Lung (tissue), 12 donors: Measurements from ENCODE around the gene SLC2A11. TPM values are rescaled to one million over a fixed set of nuclear protein-coding genes. Genes with fewer than 3 reads are reported as not detected.

ENCODE experiments used
- ATAC-seq: fragments of 200-7000 bp; cut with Tn5 transposase; one replicate; pipeline ENCODE4 v1.9.1; 2020; ENCODE audit warnings: moderate number of reproducible peaks; ENCODE audit not compliant: insufficient read depth, low FRiP score
- DNase-seq, 3 donors: peaks; one replicate each; pipeline ENCODE4 v3.0.0-alpha.2; 2013 to 2017
- H3K27ac ChIP-seq, 2 donors: one replicate each; pipeline ENCODE4 v1.5.1; 2013; ENCODE audit warnings: mild to moderate bottlenecking in 2 of 2, moderate library complexity in 2 of 2, control low read depth in 1 of 2, inconsistent platforms in 1 of 2, low read depth in 1 of 2, low read length in 1 of 2
- H3K27me3 ChIP-seq, 3 donors: one replicate each; pipeline ENCODE4 v1.5.1; 2013; ENCODE audit warnings: low read length in 2 of 3; ENCODE audit not compliant: control insufficient read depth in 3 of 3, insufficient read depth in 3 of 3
- H3K36me3 ChIP-seq, 4 donors: one replicate each; pipeline ENCODE4 v1.5.1; 2013; ENCODE audit warnings: low read length in 4 of 4, mild to moderate bottlenecking in 1 of 4, moderate library complexity in 1 of 4; ENCODE audit not compliant: control insufficient read depth in 4 of 4, insufficient read depth in 4 of 4
- H3K4me1 ChIP-seq, 5 donors: one replicate each; pipeline ENCODE4 v1.5.1; 2013; ENCODE audit warnings: low read length in 5 of 5, mild to moderate bottlenecking in 2 of 5, moderate library complexity in 1 of 5; ENCODE audit not compliant: control insufficient read depth in 5 of 5, insufficient read depth in 5 of 5
- H3K4me3 ChIP-seq: one replicate; pipeline ENCODE4 v1.5.1; 2013; ENCODE audit warnings: mild to moderate bottlenecking, control low read depth, moderate library complexity
- H3K9ac ChIP-seq, 2 donors: one replicate each; pipeline ENCODE4 v1.5.1; 2013; ENCODE audit warnings: low read length in 2 of 2, control low read depth in 1 of 2; ENCODE audit not compliant: insufficient read depth in 1 of 2
- H3K9me3 ChIP-seq, 4 donors: one replicate each; pipeline ENCODE4 v1.5.1; 2013; ENCODE audit warnings: low read length in 3 of 4, mild to moderate bottlenecking in 1 of 4, moderate library complexity in 1 of 4; ENCODE audit not compliant: control insufficient read depth in 4 of 4, insufficient read depth in 3 of 4
- CTCF ChIP-seq: IDR thresholded peaks from 2 replicates; pipeline ENCODE4 v1.5.1; 2012; ENCODE audit warnings: mild to moderate bottlenecking; ENCODE audit errors: control extremely low read depth, extremely low read depth
- WGBS, 2 donors: extraction: QIAGEN DNeasy Blood & Tissue Kit; methylation state at CpG; one replicate each; pipeline ENCODE4 v1.1.7; 2013; 5-methylcytosine and 5-hydroxymethylcytosine counted together
- polyA plus RNA-seq, 2 donors: library from polyadenylated mRNA; stranded (reverse); fragments of 200-250 nt; gene quantifications; one replicate each; pipeline ENCODE4 v1.2.1, GENCODE V29; 2013
- total RNA-seq, 2 donors: library from RNA; depleted of rRNA in 1 of 2; stranded (reverse); fragments of >200 nt in 1 of 2; gene quantifications; one replicate each; pipeline ENCODE4 v1.2.1, GENCODE V29; 2014 to 2021
- donor health status: control.
- donor health status: control.
- donor health status: Bipolar disorder and iron deficiency.
- donor health status: healthy.
- donor health status: DM: yes; HTN: yes; CAD: no.

SLC2A11 gene
- total and polyA plus RNA-seq, 4 donors: 3.9 to 14.1 (median 10.3) TPM

- DNase-seq: no peak
- Histone ChIP-seq H3K27me3 (no peaks in the 10 kb centered on the region), H3K27ac (no peak overlapping the region), H3K36me3 (no peaks in the 10 kb centered on the region), H3K9me3 (no peaks in the 10 kb centered on the region), H3K4me3 (no peak overlapping the region), H3K9ac (no peak overlapping the region), H3K4me1 (peaks cover 4 to 13% (median 9%) of the 10 kb centered on the region in 5 donors)
- TF ChIP-seq CTCF: no peak
- 80 to 84% methylated on average over 24 of the region's 24 CpGs for WGBS, 2 donors
- no peak for ATAC-seq
Measured at GRCh38 chr22:23847991-23848864, 9.4 kb upstream of the SLC2A11 start.

- DNase-seq (peak; percentile 78 to 88 (median 83)), ATAC-seq (peak; percentile 88)
- Histone ChIP-seq H3K27ac (no peak overlapping the region), H3K4me3 (no peak overlapping the region), H3K9ac (no peak overlapping the region), H3K4me1 (peaks cover 4 to 13% (median 9%) of the 10 kb centered on the region in 5 donors), H3K36me3 (no peaks in the 10 kb centered on the region), H3K9me3 (no peaks in the 10 kb centered on the region), H3K27me3 (no peaks in the 10 kb centered on the region)
- WGBS, 2 donors: 27 to 40% methylated on average over 50 to 62 of the region's 62 CpGs
- peak; percentile 97 for TF ChIP-seq CTCF
Measured at GRCh38 chr22:23849009-23850006, 8.4 kb upstream of the SLC2A11 start.

GRCh38 chr22:23850136-23850611 lies 7.5 kb upstream of the SLC2A11 start:
- H3K9me3 ChIP-seq: no peaks in the 10 kb centered on the region
- H3K27ac ChIP-seq: no peak overlapping the region
- no peak overlapping the region for H3K9ac ChIP-seq
- DNase-seq: no peak
- no peak for ATAC-seq
- no peak overlapping the region for H3K4me3 ChIP-seq
- TF ChIP-seq CTCF: no peak
- peaks cover 0 to 13% (median 4%) of the 10 kb centered on the region in 5 donors for H3K4me1 ChIP-seq
- 86 to 90% methylated on average over 16 of the region's 16 CpGs for WGBS, 2 donors
- H3K36me3 ChIP-seq: no peaks in the 10 kb centered on the region
- H3K27me3 ChIP-seq: no peaks in the 10 kb centered on the region
